ENCODE measurements around the gene OCIAD2. TPM values are rescaled to one million over a fixed set of nuclear protein-coding genes. Genes with fewer than 3 reads are reported as not detected.

OCIAD2 gene
- total and polyA plus RNA-seq, 2 of the 8 experiments (the other 6 are each of a cell fraction or from before 2014, with no cell fraction given): 105 to 122 TPM

DNA sequence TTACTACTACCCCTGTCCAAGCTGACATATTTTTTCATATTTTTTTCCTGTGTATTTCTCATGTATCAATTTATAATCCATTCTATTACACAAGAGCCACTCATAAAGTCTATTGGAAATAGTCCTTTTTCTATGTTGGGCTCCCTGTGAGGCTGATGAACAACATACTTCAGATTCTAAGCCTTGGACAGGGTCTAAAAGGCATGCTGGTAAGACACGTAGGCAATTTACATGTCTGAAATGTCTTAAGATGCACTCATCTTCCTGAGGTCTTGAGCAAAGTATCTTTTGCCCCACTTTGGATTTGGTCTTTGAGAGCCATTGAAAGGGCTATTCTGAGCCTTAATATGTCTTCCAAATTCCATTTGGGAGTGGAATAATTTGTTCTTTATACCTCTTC, 43.9 kb downstream of the OCIAD2 start (continued):
- TF ChIP-seq, protein P1, sequence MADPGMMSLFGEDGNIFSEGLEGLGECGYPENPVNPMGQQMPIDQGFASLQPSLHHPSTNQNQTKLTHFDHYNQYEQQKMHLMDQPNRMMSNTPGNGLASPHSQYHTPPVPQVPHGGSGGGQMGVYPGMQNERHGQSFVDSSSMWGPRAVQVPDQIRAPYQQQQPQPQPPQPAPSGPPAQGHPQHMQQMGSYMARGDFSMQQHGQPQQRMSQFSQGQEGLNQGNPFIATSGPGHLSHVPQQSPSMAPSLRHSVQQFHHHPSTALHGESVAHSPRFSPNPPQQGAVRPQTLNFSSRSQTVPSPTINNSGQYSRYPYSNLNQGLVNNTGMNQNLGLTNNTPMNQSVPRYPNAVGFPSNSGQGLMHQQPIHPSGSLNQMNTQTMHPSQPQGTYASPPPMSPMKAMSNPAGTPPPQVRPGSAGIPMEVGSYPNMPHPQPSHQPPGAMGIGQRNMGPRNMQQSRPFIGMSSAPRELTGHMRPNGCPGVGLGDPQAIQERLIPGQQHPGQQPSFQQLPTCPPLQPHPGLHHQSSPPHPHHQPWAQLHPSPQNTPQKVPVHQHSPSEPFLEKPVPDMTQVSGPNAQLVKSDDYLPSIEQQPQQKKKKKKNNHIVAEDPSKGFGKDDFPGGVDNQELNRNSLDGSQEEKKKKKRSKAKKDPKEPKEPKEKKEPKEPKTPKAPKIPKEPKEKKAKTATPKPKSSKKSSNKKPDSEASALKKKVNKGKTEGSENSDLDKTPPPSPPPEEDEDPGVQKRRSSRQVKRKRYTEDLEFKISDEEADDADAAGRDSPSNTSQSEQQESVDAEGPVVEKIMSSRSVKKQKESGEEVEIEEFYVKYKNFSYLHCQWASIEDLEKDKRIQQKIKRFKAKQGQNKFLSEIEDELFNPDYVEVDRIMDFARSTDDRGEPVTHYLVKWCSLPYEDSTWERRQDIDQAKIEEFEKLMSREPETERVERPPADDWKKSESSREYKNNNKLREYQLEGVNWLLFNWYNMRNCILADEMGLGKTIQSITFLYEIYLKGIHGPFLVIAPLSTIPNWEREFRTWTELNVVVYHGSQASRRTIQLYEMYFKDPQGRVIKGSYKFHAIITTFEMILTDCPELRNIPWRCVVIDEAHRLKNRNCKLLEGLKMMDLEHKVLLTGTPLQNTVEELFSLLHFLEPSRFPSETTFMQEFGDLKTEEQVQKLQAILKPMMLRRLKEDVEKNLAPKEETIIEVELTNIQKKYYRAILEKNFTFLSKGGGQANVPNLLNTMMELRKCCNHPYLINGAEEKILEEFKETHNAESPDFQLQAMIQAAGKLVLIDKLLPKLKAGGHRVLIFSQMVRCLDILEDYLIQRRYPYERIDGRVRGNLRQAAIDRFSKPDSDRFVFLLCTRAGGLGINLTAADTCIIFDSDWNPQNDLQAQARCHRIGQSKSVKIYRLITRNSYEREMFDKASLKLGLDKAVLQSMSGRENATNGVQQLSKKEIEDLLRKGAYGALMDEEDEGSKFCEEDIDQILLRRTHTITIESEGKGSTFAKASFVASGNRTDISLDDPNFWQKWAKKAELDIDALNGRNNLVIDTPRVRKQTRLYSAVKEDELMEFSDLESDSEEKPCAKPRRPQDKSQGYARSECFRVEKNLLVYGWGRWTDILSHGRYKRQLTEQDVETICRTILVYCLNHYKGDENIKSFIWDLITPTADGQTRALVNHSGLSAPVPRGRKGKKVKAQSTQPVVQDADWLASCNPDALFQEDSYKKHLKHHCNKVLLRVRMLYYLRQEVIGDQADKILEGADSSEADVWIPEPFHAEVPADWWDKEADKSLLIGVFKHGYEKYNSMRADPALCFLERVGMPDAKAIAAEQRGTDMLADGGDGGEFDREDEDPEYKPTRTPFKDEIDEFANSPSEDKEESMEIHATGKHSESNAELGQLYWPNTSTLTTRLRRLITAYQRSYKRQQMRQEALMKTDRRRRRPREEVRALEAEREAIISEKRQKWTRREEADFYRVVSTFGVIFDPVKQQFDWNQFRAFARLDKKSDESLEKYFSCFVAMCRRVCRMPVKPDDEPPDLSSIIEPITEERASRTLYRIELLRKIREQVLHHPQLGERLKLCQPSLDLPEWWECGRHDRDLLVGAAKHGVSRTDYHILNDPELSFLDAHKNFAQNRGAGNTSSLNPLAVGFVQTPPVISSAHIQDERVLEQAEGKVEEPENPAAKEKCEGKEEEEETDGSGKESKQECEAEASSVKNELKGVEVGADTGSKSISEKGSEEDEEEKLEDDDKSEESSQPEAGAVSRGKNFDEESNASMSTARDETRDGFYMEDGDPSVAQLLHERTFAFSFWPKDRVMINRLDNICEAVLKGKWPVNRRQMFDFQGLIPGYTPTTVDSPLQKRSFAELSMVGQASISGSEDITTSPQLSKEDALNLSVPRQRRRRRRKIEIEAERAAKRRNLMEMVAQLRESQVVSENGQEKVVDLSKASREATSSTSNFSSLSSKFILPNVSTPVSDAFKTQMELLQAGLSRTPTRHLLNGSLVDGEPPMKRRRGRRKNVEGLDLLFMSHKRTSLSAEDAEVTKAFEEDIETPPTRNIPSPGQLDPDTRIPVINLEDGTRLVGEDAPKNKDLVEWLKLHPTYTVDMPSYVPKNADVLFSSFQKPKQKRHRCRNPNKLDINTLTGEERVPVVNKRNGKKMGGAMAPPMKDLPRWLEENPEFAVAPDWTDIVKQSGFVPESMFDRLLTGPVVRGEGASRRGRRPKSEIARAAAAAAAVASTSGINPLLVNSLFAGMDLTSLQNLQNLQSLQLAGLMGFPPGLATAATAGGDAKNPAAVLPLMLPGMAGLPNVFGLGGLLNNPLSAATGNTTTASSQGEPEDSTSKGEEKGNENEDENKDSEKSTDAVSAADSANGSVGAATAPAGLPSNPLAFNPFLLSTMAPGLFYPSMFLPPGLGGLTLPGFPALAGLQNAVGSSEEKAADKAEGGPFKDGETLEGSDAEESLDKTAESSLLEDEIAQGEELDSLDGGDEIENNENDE (IDR thresholded peaks at IDR 0.05; ENCODE audit: insufficient replicate concordance, low read length): no peak
- no peak for TF ChIP-seq MAFK (IDR thresholded peaks at IDR 0.05; ENCODE audit: low read depth, low read length)
- no peak for TF ChIP-seq RAD21 (IDR thresholded peaks at IDR 0.05 in 1 of 2, conservative IDR thresholded peaks at IDR 0.05 in 1 of 2; ENCODE audit: low read depth in 2 of 2, low read length in 2 of 2)
- TF ChIP-seq CREB1 (IDR thresholded peaks at IDR 0.05): no peak
- no peak for TF ChIP-seq CHD2 (IDR thresholded peaks at IDR 0.05; ENCODE audit: low read length)
- TF ChIP-seq CEBPB (IDR thresholded peaks at IDR 0.05; ENCODE audit: low read depth, low read length): no peak
- no peak for TF ChIP-seq NANOG (IDR thresholded peaks at IDR 0.05; ENCODE audit: insufficient read depth, low read depth, low read length, poor library complexity, severe bottlenecking)
- TF ChIP-seq TBP (IDR thresholded peaks at IDR 0.05; ENCODE audit: low read depth, low read length): no peak
